ENCODE measurements around the gene ZNF234.

- TF ChIP-seq CTCF (IDR thresholded peaks at IDR 0.05) (no peak), ZFX (IDR thresholded peaks at IDR 0.05; ENCODE audit: borderline replicate concordance) (no peak)
These were observed 47.2 kb upstream of the ZNF234 start, which contains the start of gene ZNF224 for GRCh38 chr19:44093931-44094765.
